ENCODE data around the gene OR6B1.

OR6B1 gene

DNA sequence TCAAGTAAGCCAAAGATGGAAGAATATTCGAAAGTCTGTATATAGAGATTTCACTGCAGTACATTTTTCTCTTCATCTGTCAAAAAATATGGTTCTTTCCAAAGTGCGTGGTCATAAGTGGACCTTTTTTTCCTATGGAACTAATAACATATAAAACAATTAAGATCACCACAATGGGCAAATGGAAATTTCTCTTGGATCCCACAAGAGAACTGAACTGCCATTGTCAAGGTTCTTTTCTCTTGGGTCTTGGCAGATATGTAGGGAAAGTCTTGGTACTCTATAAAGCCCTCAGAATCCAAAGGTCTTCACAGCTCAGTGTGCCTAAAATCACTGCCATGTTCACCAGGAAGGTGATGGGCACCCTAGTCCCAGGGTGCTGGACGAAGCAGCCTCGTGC, at the start of gene OR6B1:
Gene OR6B1, plus strand, starts transcription at position 301 of the 400 bp plus-strand sequence. CDS start 3,677 bp downstream, outside the sequence.
- DNase-seq (ENCODE audit: low read depth in 1 of 2, low spot score in 1 of 2): no peak

DNA sequence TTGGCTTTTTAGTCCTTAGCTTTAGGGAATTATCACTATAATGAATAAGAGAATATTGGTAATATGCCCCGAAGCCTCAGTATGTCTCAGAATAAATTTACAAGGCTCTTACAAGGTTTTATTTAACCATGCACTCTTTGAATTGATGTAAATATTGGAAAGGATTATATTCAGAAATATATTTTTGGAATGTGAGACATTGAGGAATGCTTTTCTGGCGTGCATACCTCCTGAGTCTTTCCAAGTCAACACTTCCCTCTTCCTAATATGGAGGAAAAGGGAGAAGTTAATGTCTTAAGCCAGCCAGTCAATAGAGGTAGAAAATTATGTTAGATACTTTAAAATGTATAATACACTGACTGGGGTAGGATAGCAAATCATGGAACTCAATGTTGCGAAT, 46.7 kb upstream of the OR6B1 start:
- no peak for DNase-seq (ENCODE audit: low read depth in 1 of 2, low spot score in 1 of 2)

DNA sequence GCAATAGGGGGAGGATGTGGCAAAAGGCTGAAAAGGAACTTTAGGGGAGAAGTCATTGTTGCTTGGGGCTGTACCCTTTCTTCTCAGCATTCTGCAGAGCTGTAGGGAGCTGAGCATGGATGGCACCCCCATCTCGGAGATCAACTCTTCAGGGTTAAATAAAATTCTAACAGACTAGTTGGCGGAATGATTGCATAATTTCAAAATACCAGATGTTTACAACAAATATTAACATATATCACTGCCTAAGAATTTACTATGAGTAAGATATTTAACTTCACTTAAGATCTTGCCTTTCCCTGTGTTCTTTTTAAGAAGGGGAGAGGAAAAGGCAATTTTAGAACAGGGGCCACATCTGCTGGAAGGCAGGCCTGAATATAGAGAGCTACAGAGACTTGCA, 46.0 kb upstream of the OR6B1 start:
- DNase-seq (ENCODE audit: low read depth in 1 of 2, low spot score in 1 of 2): no peak

DNA sequence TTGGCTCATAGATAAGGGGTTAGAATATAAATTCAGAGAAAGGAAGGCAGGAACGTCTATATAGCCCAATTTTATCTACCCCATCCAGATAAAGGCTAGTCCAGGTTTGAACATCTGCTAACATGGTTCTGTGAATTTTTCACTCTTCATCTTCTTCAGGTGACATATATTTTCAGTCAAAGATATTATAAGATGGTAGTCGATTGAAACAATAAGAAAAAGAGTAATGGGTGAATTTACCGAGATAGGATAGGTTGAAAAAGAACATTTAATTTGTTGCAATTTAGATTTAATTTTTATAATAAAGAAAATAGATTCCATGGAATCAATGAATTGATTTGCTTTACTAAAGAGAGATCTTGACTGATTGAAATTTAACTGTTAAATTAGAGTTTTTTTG, 45.6 kb upstream of the OR6B1 start, which contains the start of gene OR2F1:
Gene OR2F1, plus strand, starts transcription at position 301 of the 400 bp plus-strand sequence. CDS start 5,127 bp downstream, outside the sequence.
- DNase-seq (ENCODE audit: low read depth in 1 of 2, low spot score in 1 of 2): no peak

DNA sequence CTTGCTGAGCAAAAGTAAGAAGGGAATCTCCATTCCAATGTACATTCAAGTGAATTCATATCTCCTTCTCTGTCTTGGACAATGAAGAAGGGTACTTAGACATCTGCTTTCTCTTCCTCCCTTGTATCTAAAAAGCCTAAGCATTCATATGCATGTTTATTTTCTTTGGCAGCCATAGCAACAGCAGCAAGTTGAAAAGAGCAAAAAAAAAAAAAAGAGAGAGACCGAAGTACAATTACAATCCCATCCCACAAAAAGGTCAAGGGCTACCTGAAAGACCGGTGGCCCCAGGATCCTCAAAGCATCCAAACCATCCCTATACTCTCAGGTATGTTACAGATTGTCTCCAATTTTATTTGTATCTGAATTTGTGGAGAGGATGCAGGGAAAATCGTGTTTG, 41.3 kb upstream of the OR6B1 start:
- DNase-seq (ENCODE audit: low read depth in 1 of 2, low spot score in 1 of 2): no peak

DNA sequence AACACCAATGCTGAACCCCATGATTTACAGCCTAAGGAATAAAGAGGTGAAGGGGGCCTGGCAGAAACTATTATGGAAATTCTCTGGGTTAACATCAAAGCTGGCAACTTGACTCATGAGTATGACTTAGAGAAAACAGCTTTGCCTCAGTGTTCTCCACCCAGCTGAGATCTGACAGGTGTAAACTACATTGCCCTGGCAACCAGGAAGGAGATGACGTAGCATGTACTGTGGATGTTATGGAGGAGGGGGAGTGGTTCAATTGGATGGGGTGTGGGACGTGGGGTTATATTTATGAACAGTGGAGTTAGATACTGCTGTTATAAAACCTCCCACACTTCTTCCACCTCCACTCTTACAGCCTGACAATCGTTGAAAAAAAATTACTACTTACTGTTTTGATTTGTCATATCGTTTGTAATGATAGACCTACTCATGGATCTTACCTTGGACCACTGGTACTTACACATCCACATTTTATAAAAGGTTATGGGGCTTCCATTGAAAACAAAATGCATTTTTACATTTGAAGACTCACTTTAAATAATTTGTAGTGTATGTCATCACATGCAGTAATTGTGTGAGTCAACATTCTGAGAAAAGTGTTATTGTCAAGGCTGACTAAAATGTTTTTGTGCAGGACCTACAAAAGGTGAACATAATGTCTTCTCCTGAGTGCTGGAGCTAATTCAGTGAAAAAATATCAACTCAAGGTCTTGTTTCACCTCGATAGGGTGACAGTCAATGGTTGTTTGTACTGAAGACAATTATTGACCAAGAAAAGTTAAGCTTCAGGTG, 39.1 kb upstream of the OR6B1 start:
- DNase-seq (ENCODE audit: low read depth in 1 of 2, low spot score in 1 of 2): no peak

DNA sequence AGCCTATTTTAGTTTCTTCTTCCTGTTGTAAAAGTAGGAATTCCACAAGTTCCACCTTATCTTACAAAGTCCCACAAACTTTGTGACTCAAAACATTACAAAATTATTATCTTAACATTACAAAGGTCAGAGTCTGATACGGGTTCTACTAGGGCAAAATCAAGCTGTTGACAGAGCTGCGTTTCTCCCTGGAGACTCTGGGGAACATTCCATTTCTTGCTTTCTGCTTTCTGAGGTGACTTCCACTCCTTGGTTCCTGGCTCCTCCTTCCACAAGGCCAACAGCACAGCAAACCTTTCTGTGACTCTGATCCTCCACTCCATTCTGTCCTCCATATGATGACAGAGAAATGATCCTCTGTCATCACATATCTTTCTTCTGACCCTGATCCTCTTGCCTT, 34.8 kb upstream of the OR6B1 start:
- DNase-seq (ENCODE audit: low read depth in 1 of 2, low spot score in 1 of 2): no peak

DNA sequence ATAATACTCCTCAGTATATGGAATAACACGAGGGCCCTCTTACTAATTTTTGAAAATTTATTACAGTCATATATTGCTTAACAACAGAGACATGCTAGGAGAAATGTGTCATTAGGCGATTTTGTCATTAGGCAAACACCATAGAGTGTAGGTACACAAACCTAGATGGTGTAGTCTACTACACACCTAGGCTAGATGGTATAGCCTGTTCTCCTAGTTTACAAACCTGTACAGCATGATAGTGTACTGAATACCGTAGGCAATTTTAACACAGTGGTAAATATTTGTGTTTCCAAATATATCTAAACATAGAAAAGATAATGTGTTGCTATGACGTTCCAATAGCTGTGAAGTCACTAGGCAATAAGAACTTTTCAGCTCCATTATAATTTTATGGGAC, 32.7 kb upstream of the OR6B1 start:
- DNase-seq (ENCODE audit: low read depth in 1 of 2, low spot score in 1 of 2): no peak

DNA sequence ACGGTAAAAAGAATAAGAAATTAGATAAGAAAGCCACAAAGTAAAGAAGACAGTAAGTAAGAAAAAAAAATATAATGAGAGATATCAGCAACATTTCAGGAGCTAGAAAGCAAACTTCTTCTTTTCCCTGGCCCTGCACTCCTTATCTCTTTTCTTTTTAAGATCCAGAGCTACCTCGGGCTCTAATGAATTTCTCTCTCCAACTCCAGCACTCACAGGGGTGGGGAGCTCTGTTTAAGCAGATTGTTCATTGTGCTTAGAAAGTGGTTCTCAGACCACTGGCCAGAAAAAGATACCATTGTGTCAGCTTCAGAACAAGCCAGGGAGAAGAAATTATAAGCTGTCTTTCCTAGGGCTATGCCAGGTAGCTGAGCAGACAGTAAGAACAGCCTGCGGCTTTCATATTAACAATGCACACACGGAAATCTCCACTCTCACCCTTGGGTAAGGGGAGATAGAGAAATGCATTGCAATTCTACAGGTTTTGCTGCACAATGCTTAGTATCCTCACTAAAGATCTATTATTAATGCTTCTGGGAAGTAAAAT, 26.2 kb upstream of the OR6B1 start:
- DNase-seq (ENCODE audit: low read depth in 1 of 2, low spot score in 1 of 2): no peak

DNA sequence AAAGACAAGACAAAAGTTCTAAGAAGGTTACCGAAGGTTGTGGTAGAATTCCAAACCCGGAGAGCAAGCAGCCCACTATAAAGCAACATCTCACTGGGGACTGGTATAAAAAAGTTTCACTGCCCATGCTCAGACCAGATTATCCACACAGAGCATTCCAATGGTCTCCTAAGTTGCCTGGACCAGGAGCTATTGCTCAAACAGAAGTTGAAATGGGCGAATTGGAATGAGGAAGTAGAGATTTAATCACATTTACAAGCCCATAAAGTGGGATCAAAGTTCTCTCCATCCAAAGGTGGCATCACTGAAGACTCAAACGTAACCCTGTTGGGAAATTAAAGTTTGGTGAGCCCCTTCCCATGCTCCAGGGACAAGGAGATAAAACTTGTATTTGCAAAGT, 25.7 kb upstream of the OR6B1 start:
- DNase-seq (ENCODE audit: low read depth in 1 of 2, low spot score in 1 of 2): no peak

DNA sequence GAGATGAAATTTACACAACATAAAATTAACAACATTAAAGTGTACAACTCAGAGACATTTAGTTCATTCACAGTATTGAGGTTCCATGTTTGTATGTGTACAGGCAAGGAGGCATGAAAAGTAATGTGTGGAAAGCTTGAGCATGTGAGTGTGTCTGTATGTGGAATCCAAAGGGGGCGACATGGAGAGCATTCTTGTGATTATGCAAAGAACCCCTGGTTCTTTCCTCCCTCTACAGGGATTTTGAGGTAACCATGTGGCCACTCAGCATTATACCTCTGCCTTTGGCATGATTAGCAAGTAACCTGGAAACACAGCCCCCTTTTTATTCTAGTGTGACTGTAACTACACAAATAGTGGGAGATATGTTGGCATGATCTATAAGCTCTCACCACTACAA, 24.5 kb upstream of the OR6B1 start:
- no peak for DNase-seq (ENCODE audit: low read depth in 1 of 2, low spot score in 1 of 2)

DNA sequence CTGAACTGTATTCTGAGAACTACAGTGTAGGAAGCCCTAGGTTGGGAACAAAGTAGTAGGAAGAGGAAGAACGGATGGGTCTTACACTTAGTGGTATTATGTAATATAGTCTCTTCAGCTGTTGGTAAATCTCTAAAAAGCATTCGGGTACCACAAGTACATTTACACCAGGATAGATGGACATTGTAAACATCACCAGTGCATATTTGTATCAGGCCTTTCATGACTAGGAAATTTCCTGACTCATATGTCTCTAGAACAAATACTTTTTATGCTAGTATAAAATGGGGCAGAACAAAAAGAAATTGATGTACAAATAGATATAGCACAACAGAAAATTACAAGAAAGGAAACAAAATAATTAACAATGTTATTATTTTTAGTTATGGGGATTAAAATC, 21.5 kb upstream of the OR6B1 start:
- DNase-seq (ENCODE audit: low read depth in 1 of 2, low spot score in 1 of 2): no peak

DNA sequence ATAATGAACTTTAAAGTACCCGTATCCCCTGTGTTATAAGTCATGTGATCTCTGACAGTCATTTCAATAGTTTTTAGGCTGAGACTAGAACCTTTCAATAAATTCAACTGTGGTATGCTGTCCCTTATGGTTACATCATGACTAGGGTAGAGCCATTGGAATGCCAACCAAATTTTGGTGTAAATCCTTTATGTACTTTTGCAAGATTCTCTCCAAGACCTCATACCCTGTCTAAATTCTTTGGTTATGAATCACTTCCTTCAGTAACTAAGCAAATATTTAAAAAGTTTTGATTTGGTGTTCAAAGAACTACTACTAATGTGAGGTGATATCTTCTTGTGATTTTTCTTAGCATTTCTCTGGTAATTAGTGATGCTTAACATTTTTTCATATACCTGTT, 20.8 kb upstream of the OR6B1 start:
- no peak for DNase-seq (ENCODE audit: low read depth in 1 of 2, low spot score in 1 of 2)

DNA sequence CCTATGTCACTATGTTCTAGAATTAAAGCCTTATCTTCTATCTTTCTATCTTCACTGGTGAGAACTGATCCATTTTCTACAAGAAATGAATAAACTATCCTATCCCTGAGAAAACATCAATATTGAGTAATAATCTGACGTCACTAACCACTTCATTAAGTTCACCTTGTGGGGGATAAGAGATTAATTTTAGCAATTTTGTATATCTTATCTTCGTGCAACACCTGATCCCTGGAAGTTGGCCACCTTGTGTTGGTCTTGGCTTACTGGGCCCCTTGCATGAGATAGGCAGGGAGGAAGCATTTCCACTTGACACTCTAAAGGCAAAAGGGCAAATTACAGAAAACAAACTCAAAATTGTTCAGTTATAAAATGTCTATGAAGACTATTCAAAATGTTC, 20.1 kb upstream of the OR6B1 start:
- DNase-seq (ENCODE audit: low read depth in 1 of 2, low spot score in 1 of 2): no peak

DNA sequence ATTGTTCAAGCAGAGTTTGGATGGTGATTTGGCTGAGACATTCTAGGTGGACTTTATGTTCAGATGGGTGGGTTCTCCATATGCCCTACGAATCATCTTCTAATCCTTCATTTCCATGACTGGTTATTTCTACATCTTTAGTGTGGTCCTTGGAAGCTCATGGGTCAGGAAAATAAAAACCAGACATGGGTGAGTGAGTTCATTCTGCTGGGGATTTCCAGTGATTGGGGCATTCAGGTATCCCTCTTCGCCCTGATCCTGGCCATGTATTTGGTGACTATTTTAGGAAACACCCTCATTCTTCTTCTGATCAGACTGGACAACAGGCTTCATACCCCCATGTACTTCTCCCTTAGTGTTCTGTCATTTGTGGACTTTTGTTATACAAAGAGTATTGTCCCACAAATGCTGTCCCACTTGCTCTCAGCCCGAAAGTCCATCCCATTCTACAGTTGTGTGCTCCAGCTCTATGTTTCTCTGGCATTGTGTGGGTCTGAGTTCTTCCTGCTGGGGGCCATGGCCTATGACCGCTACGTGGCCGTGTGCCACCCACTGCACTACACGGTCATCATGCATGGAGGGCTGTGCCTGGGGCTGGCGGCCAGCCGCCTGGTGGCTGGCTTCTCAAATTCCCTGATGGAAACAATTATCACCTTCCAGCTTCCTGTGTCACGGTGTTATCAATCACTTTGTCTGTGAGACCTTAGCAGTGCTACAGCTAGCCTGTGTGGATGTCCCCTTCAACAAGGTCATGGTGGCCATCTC, 19.2 kb upstream of the OR6B1 start:
- no peak for DNase-seq (ENCODE audit: low read depth in 1 of 2, low spot score in 1 of 2)

DNA sequence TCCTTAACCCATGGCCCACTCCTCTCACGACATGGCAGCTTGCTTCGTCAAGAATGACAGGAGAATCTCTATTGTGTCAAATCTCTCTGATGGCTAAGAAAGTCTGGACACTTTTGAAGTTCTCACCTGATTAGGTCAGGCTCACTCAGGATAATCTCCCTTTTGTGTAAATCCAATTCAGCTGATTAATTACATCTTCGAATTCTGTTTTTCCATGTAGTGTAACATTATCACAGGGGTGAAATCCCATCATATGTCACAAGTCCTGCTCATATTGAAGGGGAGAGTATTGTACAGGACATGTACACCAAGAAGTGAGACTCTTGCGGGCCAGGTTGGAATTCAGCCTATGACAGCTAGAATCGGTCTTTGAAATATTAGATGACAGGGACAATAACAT, 16.2 kb upstream of the OR6B1 start:
- no peak for DNase-seq (ENCODE audit: low read depth in 1 of 2, low spot score in 1 of 2)

DNA sequence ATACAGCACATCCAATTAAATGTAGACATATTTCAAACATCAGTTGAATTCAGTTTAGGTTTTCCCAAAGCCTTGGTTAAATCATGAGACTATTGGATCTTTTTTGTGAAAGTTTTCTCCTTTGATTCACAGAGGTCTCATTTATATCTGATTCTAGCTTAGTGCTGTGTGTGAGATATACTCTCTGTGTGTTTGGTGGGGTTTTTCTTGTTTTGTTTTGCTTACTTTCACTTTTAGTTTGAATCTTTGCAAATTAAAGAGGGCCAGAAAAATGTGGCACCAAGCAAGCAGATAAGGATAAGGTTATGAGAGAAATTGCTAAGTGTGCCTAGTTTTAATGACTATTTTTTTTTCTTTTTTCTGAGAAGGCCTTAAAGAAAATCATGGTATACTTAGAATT, 12.6 kb upstream of the OR6B1 start:
- no peak for DNase-seq (ENCODE audit: low read depth in 1 of 2, low spot score in 1 of 2)

DNA sequence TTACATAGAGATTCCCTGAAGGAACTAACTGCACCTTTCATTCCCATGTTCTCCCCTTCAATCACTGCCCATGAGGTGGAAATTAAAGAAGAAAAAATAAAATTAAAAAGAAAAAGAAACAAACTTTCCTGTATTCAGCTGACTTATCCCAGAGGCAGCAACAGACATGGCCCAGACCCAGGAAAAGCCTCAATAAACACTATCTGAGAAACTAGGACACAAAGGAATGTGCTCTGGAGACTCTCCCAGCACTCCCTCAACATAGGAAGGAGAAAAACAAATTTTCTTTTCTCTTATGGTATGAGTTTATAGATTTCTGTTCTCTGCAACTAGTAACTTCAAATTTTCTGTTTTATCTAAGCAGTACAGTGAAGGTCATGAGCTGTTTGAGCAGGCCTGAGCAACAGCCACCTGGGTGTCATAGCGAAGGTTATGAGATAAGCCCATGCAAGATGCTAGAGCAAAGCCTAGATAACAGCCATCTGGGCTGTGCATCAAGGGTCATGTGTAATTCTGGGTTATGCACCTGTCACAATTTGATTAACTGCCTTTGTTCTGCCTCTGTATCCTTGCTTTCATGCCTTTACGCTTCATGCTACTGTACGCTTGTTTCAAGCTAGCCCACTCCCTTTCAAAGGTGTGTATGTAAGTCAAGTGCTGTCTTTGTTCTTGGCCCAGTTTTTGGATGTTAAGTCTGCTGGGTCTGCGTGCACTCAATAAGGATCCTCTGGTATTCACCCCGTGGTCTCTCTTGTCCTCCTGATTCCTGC, 11.0 kb upstream of the OR6B1 start:
- no peak for DNase-seq (ENCODE audit: low read depth in 1 of 2, low spot score in 1 of 2)

DNA sequence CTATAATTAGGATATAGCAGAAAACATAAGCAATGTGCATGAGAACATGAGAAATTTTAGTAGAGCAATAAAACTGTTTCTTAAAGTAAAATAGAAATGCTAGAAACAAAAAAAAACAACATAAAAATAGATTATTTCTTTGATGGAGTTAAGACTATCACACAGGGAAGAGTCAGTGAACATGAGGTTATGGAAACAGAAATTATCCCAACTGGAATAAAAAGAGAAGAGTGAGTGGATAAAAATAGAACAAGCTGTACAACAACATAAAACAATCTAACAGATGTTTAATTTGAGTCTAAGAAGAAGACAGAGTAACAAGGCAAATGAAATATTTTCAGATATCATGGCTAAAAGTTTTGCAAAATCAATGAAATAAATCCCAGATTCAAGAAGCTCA, 7.5 kb upstream of the OR6B1 start:
- DNase-seq (ENCODE audit: low read depth in 1 of 2, low spot score in 1 of 2): no peak

DNA sequence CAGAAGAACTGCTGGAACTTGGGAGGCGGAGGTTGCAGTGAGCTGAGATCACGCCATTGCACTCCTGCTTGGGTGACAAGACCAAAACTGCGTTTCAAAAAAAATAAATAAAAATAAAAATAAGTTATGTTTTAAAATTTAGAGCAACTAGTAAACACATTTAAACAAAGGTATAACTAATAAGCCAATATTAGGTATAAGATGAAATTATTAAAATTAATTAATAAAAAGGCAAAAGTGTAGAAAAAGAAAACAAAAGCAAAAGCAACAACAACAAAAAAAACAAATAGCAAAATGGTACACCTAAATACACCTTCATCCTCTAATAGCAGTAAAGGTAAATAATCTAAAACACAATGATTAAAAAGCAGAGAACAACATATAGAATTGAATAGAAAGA, 6.2 kb upstream of the OR6B1 start:
- no peak for DNase-seq (ENCODE audit: low read depth in 1 of 2, low spot score in 1 of 2)

DNA sequence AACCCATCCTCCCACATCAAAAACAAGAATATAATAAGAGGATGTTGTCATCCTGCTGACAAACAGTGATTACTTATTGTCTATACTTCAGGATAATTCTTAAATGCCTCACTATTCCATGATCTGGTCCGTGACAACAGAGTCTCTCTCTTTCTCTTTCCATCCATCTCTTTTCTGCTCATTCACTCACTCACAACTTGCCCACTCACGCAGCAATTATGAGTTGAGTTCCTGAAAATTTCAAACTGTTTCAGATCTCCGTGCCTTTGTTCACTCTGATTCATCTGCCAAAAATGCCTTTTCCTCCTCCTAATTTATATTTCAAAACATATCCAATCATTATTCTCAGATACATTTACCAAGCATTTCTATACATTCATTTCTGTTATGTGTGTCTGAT, 1.4 kb downstream of the OR6B1 start:
- no peak for DNase-seq (ENCODE audit: low read depth in 1 of 2, low spot score in 1 of 2)

DNA sequence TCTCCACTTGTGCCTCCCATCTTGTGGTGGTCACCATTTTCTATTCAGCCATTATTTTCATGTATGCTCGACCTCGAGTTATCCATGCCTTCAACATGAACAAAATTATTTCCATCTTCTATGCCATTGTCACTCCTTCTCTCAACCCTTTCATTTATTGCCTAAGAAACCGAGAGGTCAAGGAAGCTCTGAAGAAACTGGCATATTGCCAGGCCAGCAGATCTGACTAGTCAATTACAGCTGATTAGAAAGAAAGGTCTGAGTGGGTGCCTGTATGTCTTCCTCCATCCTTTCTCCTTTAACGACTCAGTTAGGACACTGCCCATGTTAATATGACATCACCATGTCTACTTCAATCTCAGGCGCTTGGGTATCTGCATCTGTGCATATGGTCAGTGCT, 4.6 kb downstream of the OR6B1 start:
- no peak for DNase-seq (ENCODE audit: low read depth in 1 of 2, low spot score in 1 of 2)
